GM03348 (cell line): ENCODE data around the gene SYNGR4.
"Not testable (repeated sequence)": the region's sequence is repeated elsewhere in the genome, so short reads cannot be mapped to it uniquely, and the experiment has no call there.

Experiments used
- DNase-seq: peaks from one replicate; pipeline ENCODE4 v3.0.0; 2012; ENCODE audit warnings: low spot score

SYNGR4 gene

GRCh38 chr19:48363810-48364597, at the start of gene SYNGR4, which contains the start of gene TMEM143:
Gene SYNGR4 (plus strand): TSS chr19:48364367. CDS start chr19:48365843, 1,476 bp downstream.
Gene TMEM143 (minus strand): TSS chr19:48363940. CDS start chr19:48363920, 20 bp downstream.
- peak; percentile 100 for DNase-seq

- DNase-seq = no peak
These were observed 48.5 kb upstream of the SYNGR4 start for GRCh38 chr19:48315712-48316111.

DNA sequence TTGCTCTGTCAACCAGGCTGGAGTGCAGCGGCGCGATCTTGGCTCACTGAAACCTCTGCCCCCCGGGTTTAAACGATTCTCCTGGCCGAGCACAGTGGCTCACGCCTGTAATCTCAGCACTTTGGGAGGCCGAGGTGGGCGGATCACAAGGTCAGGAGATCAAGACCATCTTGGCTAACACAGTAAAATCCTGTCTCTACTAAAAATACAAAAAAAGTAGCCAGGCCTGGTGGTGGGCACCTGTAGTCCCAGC, 46.5 kb upstream of the SYNGR4 start:
- DNase-seq = not testable (repeated sequence)

GRCh38 chr19:48318286-48318987, 45.7 kb upstream of the SYNGR4 start:
- DNase-seq = no peak

- DNase-seq = peak; percentile 90
These were observed 44.3 kb upstream of the SYNGR4 start for GRCh38 chr19:48319647-48320541.

DNA sequence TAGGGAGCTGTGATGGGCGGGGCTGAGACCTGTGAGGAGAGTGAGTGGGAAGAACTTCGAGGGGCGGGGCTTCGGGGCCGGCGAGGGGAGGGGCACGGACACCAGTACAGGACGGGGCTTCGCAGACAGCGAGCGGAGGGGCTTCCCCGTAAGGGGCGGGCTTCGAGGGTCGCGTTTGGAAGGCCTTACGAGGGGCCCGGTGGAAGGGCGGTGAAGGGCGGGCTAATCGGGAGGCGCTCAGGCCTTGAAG, 42.9 kb upstream of the SYNGR4 start:
- peak; percentile 91 for DNase-seq

- DNase-seq = peak; percentile 99
These were observed 42.3 kb upstream of the SYNGR4 start for GRCh38 chr19:48321622-48322591.

DNA sequence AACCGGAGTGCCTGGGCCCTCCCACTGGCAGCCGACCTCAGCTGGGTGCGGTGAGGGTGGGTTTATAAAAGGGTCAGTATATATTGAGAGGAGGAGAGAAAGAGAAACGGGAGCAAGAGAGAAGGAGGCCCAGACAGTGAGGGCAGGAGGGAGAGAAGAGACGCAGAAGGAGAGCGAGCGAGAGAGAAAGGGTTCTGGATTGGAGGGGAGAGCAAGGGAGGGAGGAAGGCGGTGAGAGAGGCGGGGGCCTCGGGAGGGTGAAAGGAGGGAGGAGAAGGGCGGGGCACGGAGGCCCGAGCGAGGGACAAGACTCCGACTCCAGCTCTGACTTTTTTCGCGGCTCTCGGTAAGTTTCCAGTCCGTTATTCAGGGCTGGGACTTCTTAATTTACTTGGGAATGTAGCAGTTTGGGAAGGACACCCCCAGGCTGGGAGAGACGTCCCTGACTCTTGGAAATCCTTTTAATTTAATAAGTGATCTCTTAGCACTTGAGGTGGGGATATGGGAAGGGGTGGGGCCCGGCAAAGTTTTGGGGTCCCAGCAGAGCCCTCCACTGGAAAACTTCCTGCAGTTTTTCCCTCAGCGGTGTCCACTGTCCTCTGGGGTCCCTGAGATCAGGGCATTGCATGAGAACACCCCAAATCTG, 38.8 kb upstream of the SYNGR4 start, which contains the start of gene EMP3:
TSS of gene EMP3 (plus strand) at position 288 of the 646 bp plus-strand sequence. CDS start 1,293 bp downstream, outside the sequence.
- DNase-seq = peak; percentile 94

DNA sequence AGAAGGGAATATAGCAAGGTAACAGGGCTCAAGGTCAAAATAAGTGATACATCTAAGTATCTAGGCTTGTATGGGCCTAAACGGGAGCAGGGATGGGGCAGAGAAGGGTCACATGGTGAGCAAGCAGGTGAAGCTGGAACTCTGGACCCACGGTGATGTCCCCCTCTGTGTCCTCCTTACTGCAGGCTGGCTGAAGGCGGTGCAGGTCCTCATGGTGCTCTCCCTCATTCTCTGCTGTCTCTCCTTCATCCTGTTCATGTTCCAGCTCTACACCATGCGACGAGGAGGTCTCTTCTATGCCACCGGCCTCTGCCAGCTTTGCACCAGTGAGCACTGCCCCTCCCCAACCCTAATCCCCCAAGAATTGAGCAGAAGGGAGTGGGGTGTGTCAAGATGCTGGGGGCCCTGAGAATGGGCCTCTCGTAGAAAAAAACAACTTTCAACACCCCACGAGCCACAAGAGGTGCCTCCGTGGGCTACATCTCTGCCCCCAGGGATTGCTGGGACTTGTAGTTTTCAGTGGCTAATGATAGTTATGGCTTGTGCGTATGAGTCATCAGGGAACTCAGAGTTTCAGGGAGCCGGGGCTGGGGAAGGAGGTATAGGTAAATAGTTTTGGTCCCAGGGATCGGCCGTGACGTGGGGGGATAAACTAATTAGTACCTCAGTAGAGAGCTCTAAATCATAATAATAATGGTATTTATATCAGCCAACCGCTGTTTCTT, 34.8 kb upstream of the SYNGR4 start:
- peak; percentile 21 for DNase-seq

GRCh38 chr19:48330012-48330681, 34.0 kb upstream of the SYNGR4 start:
- no peak for DNase-seq

DNA sequence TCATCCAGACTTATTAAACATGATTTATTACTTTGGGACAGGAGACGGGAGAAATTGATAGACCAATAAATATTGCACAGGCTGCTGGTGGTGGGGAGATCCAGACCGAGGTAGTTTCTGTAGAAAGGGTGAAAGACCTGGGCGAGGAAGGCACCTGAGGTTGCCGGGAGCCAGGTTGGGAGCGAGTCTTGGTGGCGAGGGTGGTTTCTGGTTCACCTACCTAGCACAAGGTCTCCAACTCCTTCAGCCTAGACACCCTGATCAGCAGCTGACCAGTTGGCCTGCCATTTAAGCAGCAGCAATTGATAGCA, 31.9 kb upstream of the SYNGR4 start:
- DNase-seq = no peak

GRCh38 chr19:48332662-48333466, 31.3 kb upstream of the SYNGR4 start:
- DNase-seq = peak; percentile 91

DNA sequence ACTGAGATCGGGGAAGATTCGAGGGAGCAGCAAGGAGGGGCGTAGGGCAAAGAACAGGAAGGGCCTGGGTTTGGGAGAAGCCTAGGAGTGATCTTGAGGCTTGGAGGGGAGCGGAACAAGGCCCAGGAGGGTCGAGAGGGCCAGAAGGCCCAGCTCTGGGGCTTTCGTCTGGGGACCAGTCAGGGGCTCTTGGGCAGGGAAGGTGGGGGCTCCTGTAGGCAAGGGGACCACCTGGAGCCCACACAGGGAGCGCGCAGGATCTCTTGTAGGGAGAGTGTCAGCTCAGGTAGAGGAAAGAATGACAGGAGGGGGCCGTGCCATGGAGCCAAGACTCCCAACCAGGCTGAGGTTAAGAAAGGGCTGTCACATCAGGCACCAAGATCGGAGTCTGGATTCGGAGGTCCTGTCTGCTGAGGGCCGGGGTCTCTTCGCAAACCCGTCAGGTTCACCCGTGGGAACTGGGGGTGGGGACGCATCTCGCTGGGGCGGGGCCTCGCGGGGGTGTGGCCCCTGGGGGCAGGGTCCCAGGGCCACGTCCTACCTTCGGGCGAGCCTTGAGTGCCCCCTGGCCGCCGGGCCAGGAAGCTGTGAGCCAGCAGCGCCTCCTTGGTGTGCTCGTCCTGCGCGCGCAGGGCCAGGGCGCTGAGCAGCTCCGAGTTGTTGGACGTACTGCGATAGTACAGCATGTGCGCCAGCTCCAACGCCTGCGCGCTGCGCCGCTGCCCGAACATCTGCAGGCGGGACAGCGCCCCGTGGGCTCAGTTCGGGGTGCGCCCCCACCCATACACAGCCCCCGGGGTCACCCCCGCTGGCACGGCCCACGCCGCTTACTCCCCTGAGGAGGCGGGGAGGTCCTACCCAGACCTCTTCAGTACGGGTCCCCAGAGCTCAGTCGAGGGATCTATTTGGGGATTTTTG, 30.4 kb upstream of the SYNGR4 start:
- DNase-seq = peak; percentile 96

GRCh38 chr19:48338253-48338755, 25.9 kb upstream of the SYNGR4 start:
- DNase-seq = no peak

- no peak for DNase-seq
These were observed 25.2 kb upstream of the SYNGR4 start for GRCh38 chr19:48338802-48339503.

DNA sequence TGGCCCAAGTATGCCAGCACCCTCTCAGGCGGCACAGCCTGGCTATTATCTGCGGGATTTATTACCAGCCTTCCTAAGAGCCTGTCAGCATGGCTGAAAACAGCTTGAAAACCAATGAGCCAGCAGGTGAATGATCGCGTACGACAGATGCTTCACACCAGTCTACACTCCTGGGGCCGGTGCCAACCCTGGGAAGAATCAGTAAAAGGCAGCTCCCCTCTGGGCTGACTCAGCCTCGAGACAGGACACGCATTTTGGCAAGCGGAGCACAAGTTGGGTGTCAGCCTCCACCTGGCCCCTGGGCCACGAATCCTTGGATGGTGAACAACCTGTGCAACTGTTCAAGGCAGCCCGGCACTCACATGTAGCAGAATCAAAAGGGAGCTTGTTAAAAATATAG, 23.2 kb upstream of the SYNGR4 start:
- no peak for DNase-seq
